ENCODE data around the gene IDNK. TPM values are rescaled to one million over a fixed set of nuclear protein-coding genes. Genes with fewer than 3 reads are reported as not detected.
A peak's percentile ranks its signal among the peaks of the same experiment; 100 is the strongest.

The IDNK gene
- total and polyA plus RNA-seq, 2 of the 8 experiments (the other 6 are each of a cell fraction or from before 2014, with no cell fraction given): 0.29 to 0.48 TPM

- H3K4me1 ChIP-seq (replicated peaks in 1 of 4; ENCODE audit: control insufficient read depth in 3 of 4, insufficient read depth in 4 of 4, low read length in 3 of 4): no peaks in the 10 kb centered on the region; a peak in 2 of 7 replicates
- no peak overlapping the region for H3K27ac ChIP-seq (ENCODE audit: low read depth, low read length)
- H3K79me1 ChIP-seq (ENCODE audit: low read depth, low read length): no peaks in the 10 kb centered on the region
- no peak overlapping the region for H2AFZ ChIP-seq (ENCODE audit: low read length)
- no peaks in the 10 kb centered on the region for H4K20me1 ChIP-seq (replicated peaks in 1 of 2; ENCODE audit: control insufficient read depth in 1 of 2, insufficient read depth in 2 of 2, low read length in 2 of 2)
- no peak overlapping the region for H2BK120ac ChIP-seq (replicated peaks; ENCODE audit: low read depth, low read length)
- H3K36me3 ChIP-seq (ENCODE audit: control insufficient read depth in 2 of 4, insufficient read depth in 4 of 4, low read length in 3 of 4): no peaks in the 10 kb centered on the region
- H4K91ac ChIP-seq (replicated peaks; ENCODE audit: insufficient read length, low read length): no peak overlapping the region
- no peaks in the 10 kb centered on the region; a peak in 1 of 4 replicates for H3K9me3 ChIP-seq (ENCODE audit: insufficient read depth in 2 of 2, low read depth in 1 of 2, low read length in 1 of 2)
- H3K4me3 ChIP-seq (ENCODE audit: extremely low read depth in 1 of 4, insufficient read depth in 2 of 4, low read depth in 3 of 4, low read length in 4 of 4): no peak overlapping the region
- 72% methylated on average over 6 of the region's 6 CpGs; no CpG with 5 or more reads in 1 of the 2 experiments for WGBS, 2 experiments (ENCODE audit: extremely low coverage in 1 of 2, insufficient coverage in 1 of 2, insufficient read length in 1 of 2, insufficient replicate concordance in 2 of 2, low coverage in 1 of 2, low lambda C conversion rate in 2 of 2, missing lambda C conversion rate in 1 of 2)
- H3K4me2 ChIP-seq (ENCODE audit: insufficient read depth in 1 of 2, low read depth in 2 of 2, low read length in 2 of 2): no peak overlapping the region
- H2BK5ac ChIP-seq (ENCODE audit: low read depth, low read length): no peak overlapping the region
- FAIRE-seq (peak; percentile 82), DNase-seq (ENCODE audit: low read depth in 1 of 2, low spot score in 2 of 2) (peak; percentile 47 to 80)
- no peak overlapping the region for H4K5ac ChIP-seq (ENCODE audit: insufficient read length, low read depth, low read length)
- no peak overlapping the region for H2BK20ac ChIP-seq (ENCODE audit: low read length)
- no peak overlapping the region for H2AK5ac ChIP-seq (ENCODE audit: low read depth, low read length)
- no peak overlapping the region for H3K4ac ChIP-seq (replicated peaks; ENCODE audit: insufficient read length, low read depth, low read length)
- no peak overlapping the region for H3K18ac ChIP-seq (ENCODE audit: extremely low read depth, low read length)
- no peak overlapping the region for H2BK15ac ChIP-seq (ENCODE audit: low read length)
- no peak overlapping the region; the same call in 1 of the 2 replicates for H2BK12ac ChIP-seq (ENCODE audit: low read depth, low read length)
- no peak overlapping the region for H3K14ac ChIP-seq (ENCODE audit: insufficient read length)
- H3K9ac ChIP-seq (replicated peaks in 1 of 4; ENCODE audit: extremely low read depth in 1 of 4, low read depth in 3 of 4, low read length in 3 of 4): no peak overlapping the region
- ChIA-PET POLR2A (ENCODE audit: partially characterized antibody) (no interaction called here), CTCF (ENCODE audit: partially characterized antibody) (interaction anchor here (1.0 to 5.0 kb wide), 7 partner anchors 8 to 248 kb away, joined by 3 to 32 read pairs (median 9); no protein-coding TSS in a partner anchor)
- H3K56ac ChIP-seq (replicated peaks; ENCODE audit: insufficient read length, low read depth, low read length): no peak overlapping the region
- no peaks in the 10 kb centered on the region for H3K27me3 ChIP-seq (replicated peaks in 1 of 4; ENCODE audit: control insufficient read depth in 3 of 4, extremely low read depth in 1 of 4, insufficient read depth in 3 of 4, low read length in 3 of 4)
- no peaks in the 10 kb centered on the region; the same call in 1 of the 2 replicates for H3K23me2 ChIP-seq (ENCODE audit: low read depth, low read length)
- no peak overlapping the region for H4K8ac ChIP-seq (ENCODE audit: extremely low read depth, insufficient read depth, low read length)
- H3K79me2 ChIP-seq (ENCODE audit: control insufficient read depth in 1 of 2, insufficient read depth in 2 of 2, low read length in 2 of 2): no peaks in the 10 kb centered on the region
- no peak overlapping the region for H3K23ac ChIP-seq (ENCODE audit: insufficient read length)
- TF ChIP-seq TEAD4 (IDR thresholded peaks at IDR 0.05; ENCODE audit: low read depth, low read length): peak; percentile 99
- no peak for TF ChIP-seq BCL11A (IDR thresholded peaks at IDR 0.05; ENCODE audit: low read depth in 2 of 2, low read length in 2 of 2)
- TF ChIP-seq GABPA (IDR thresholded peaks at IDR 0.05; ENCODE audit: borderline replicate concordance, insufficient read depth, low read length): no peak
- peak; percentile 22 to 85 (median 67) for TF ChIP-seq CTCF (IDR thresholded peaks at IDR 0.05; ENCODE audit: control extremely low read depth in 1 of 3, insufficient read depth in 1 of 3, low read depth in 1 of 3, low read length in 3 of 3)
- peak; percentile 54; the same call in 1 of the 2 replicates for TF ChIP-seq YY1 (IDR thresholded peaks at IDR 0.05; ENCODE audit: low read depth, low read length)
- TF ChIP-seq TBP (IDR thresholded peaks at IDR 0.05; ENCODE audit: low read depth, low read length): no peak
- TF ChIP-seq HDAC2 (IDR thresholded peaks at IDR 0.05; ENCODE audit: borderline replicate concordance in 1 of 2, low read depth in 2 of 2, low read length in 2 of 2): no peak
- no peak for TF ChIP-seq ATF3 (IDR thresholded peaks at IDR 0.05; ENCODE audit: insufficient read depth, low read depth, low read length)
These were observed 39.6 kb upstream of the IDNK start for GRCh38 chr9:83583151-83584014.

Measured in H1 (cell line).